GOT3 (cell line): Measurements from ENCODE around the gene PLAU.
"Not testable (repeated sequence)": the region's sequence is repeated elsewhere in the genome, so short reads cannot be mapped to it uniquely, and the experiment has no call there.

ENCODE experiments used
- DNase-seq: peaks from one replicate; lab custom pipeline; 2025; ENCODE audit warnings: mixed read lengths; lab: John Stamatoyannopoulos, UW

Gene PLAU

GRCh38 chr10:73950155-73950948 is 39.4 kb downstream of the PLAU start:
- DNase-seq, result no peak

GRCh38 chr10:73953665-73954064 is 42.7 kb downstream of the PLAU start:
- DNase-seq, result no peak

- no peak for DNase-seq
These were observed 43.8 kb downstream of the PLAU start for GRCh38 chr10:73954737-73955136.

- no peak for DNase-seq
These were observed 44.8 kb downstream of the PLAU start for GRCh38 chr10:73955719-73956118.

- no peak for DNase-seq
These were observed 45.8 kb downstream of the PLAU start for GRCh38 chr10:73956476-73957359.

- DNase-seq, result no peak
These were observed 48.7 kb downstream of the PLAU start for GRCh38 chr10:73959484-73960243.

GRCh38 chr10:73962386-73962785 is 51.5 kb downstream of the PLAU start:
- DNase-seq, result no peak

GRCh38 chr10:73963533-73963932 is 52.6 kb downstream of the PLAU start:
- DNase-seq, result not testable (repeated sequence)

- no peak for DNase-seq
These were observed 53.8 kb downstream of the PLAU start for GRCh38 chr10:73964743-73965142.

- not testable (repeated sequence) for DNase-seq
These were observed 54.4 kb downstream of the PLAU start for GRCh38 chr10:73965267-73965889.

- DNase-seq, result peak; percentile 84
These were observed 55.2 kb downstream of the PLAU start for GRCh38 chr10:73965890-73966768.

- DNase-seq, result no peak
These were observed 56.1 kb downstream of the PLAU start for GRCh38 chr10:73967022-73967429.
